Panc1 (cell line): ENCODE data around the gene KAT14. TPM values are rescaled to one million over a fixed set of nuclear protein-coding genes. Genes with fewer than 3 reads are reported as not detected.

Source experiments
- ATAC-seq: fragments of 200-7000 bp; cut with Tn5 transposase; 2 replicates; pipeline ENCODE4 v1.9.1; 2020; ENCODE audit warnings: mild to moderate bottlenecking, moderate library complexity
- BruUV-seq: library from RNA; stranded (reverse); fragments of 400-500 nt; replicated peaks from 2 replicates; lab custom pipeline; 2021; lab: Mats Ljungman, UMichigan
- CTCF ChIA-PET: fragments of 300-600 bp; sonication (Branson Sonifier 250); formaldehyde crosslinking; loops from one replicate; lab custom pipeline; 2022; ENCODE audit warnings: antibody characterized with exemption; lab: Charles Lee
- POLR2A ChIA-PET: fragments of 300-600 bp; sonication (Branson Sonifier 250); formaldehyde crosslinking; loops from one replicate; lab custom pipeline; 2022; ENCODE audit warnings: antibody characterized with exemption; lab: Charles Lee
- DNase-seq: peaks from one replicate; pipeline ENCODE4 v3.0.0-alpha.2; 2010; ENCODE audit warnings: low read depth, low spot score
- H3K27ac ChIP-seq: 2 replicates; pipeline ENCODE4 v1.5.1; 2011; ENCODE audit warnings: mild to moderate bottlenecking, low read length, inconsistent platforms
- H3K27me3 ChIP-seq: fragments of 200-500 bp; sonication (Bioruptor generic); 2 replicates; pipeline ENCODE4 v1.6.0; 2014; ENCODE audit warnings: low read length, inconsistent platforms; ENCODE audit not compliant: control insufficient read depth, insufficient read depth
- H3K36me3 ChIP-seq: fragments of 200-500 bp; sonication (Bioruptor generic); 2 replicates; pipeline ENCODE4 v1.5.1; 2014; ENCODE audit warnings: inconsistent platforms, mild to moderate bottlenecking, low read length, moderate library complexity; ENCODE audit not compliant: control insufficient read depth, insufficient read depth
- H3K4me1 ChIP-seq: 2 replicates; pipeline ENCODE4 v1.5.1; 2011; ENCODE audit warnings: inconsistent platforms, mild to moderate bottlenecking, low read length, moderate library complexity; ENCODE audit not compliant: control insufficient read depth, insufficient read depth
- H3K4me3 ChIP-seq, 2 experiments: 2 replicates each; pipeline ENCODE4 v1.5.1; 2011 to 2012; ENCODE audit warnings: low read depth in 2 of 2, low read length in 2 of 2, mild to moderate bottlenecking in 2 of 2, inconsistent platforms in 1 of 2, moderate library complexity in 1 of 2
- H3K9me3 ChIP-seq: fragments of 200-500 bp; sonication (Bioruptor generic); 2 replicates; pipeline ENCODE4 v1.5.1; 2014; ENCODE audit warnings: low read depth, mild to moderate bottlenecking, inconsistent platforms, low read length, moderate library complexity; ENCODE audit not compliant: control insufficient read depth, insufficient read depth
- CTCF ChIP-seq: fragments of 450-650 bp; IDR thresholded peaks from 2 replicates; pipeline ENCODE4 v1.5.1; 2017; ENCODE audit warnings: mild to moderate bottlenecking
- POLR2AphosphoS5 ChIP-seq: IDR thresholded peaks from 2 replicates; pipeline ENCODE4 v1.6.1; 2012; ENCODE audit warnings: mild to moderate bottlenecking, low read depth, low read length, moderate library complexity
- REST ChIP-seq, 2 experiments: IDR thresholded peaks; 2 replicates each; pipeline ENCODE4 v1.6.1; 2011 to 2012; ENCODE audit warnings: low read depth in 2 of 2, control low read depth in 1 of 2, low read length in 1 of 2, mild to moderate bottlenecking in 1 of 2, moderate library complexity in 1 of 2; ENCODE audit not compliant: insufficient read depth in 1 of 2
- SIN3A ChIP-seq: IDR thresholded peaks from 2 replicates; pipeline ENCODE4 v1.6.1; 2012; ENCODE audit warnings: low read depth, mild to moderate bottlenecking, low read length, moderate library complexity, borderline replicate concordance; ENCODE audit not compliant: insufficient read depth
- TCF7L2 ChIP-seq: IDR thresholded peaks from 2 replicates; pipeline ENCODE4 v1.6.1; 2011; ENCODE audit warnings: mild to moderate bottlenecking, low read depth, low read length, inconsistent platforms
- in situ Hi-C: cut with HindIII; loops from 2 replicates; pipeline ENCODE4 v1.10.0; 2016; ENCODE audit warnings: low sequenced_read_pairs, low pct_unique_long_range_greater_than_20kb
- intact Hi-C: fragments of 100-400 bp; cut with micrococcal nuclease; formaldehyde crosslinking; loops from one replicate; pipeline ENCODE4 v1.10.0; 2022; ENCODE audit not compliant: unreplicated experiment
- total RNA-seq: library from RNA; stranded (reverse); gene quantifications from one replicate; pipeline ENCODE4 v1.2.1, GENCODE V29; 2021; ENCODE audit not compliant: unreplicated experiment

The KAT14 gene
- total RNA-seq, 1 experiment from 2014 or later: 12.7 TPM

GRCh38 chr20:18091623-18092022 is 46.0 kb upstream of the KAT14 start:
- no peaks in the 10 kb centered on the region for H3K27me3 ChIP-seq
- intact Hi-C loops: no loop called here
- H3K36me3 ChIP-seq: no peaks in the 10 kb centered on the region
- H3K27ac ChIP-seq: no peak overlapping the region
- POLR2A ChIA-PET: no interaction called here
- ATAC-seq (no peak), DNase-seq (no peak)
- CTCF ChIA-PET: no interaction called here
- in situ Hi-C loops: no loop called here
- no peaks in the 10 kb centered on the region for H3K4me1 ChIP-seq
- no TSS peak for BruUV-seq
- no peak overlapping the region for H3K4me3 ChIP-seq
- TF ChIP-seq TCF7L2: no peak
- no peak for TF ChIP-seq CTCF
- TF ChIP-seq REST (IDR thresholded peaks at IDR 0.05; ENCODE audit: insufficient read depth in 1 of 2, low read depth in 2 of 2, low read length in 1 of 2): no peak
- TF ChIP-seq POLR2AphosphoS5: no peak
- TF ChIP-seq SIN3A: no peak
- H3K9me3 ChIP-seq: no peaks in the 10 kb centered on the region

GRCh38 chr20:18092890-18093289 is 44.8 kb upstream of the KAT14 start:
- in situ Hi-C loops: no loop called here
- intact Hi-C loops: no loop called here
- POLR2A ChIA-PET: no interaction called here

More at GRCh38 chr20:18092890-18093289, 44.8 kb upstream of the KAT14 start:
- H3K4me3 ChIP-seq: no peak overlapping the region
- ATAC-seq: no peak; the same call in 1 of the 2 replicates
- BruUV-seq: no TSS peak
- DNase-seq: no peak
- H3K27me3 ChIP-seq: peaks cover 2% of the 10 kb centered on the region; the same call in 1 of the 2 replicates
- no peak overlapping the region for H3K27ac ChIP-seq
- CTCF ChIA-PET: no interaction called here
- no peaks in the 10 kb centered on the region for H3K9me3 ChIP-seq
- TF ChIP-seq SIN3A (no peak), POLR2AphosphoS5 (no peak), CTCF (no peak), REST (IDR thresholded peaks at IDR 0.05; ENCODE audit: insufficient read depth in 1 of 2, low read depth in 2 of 2, low read length in 1 of 2) (no peak), TCF7L2 (no peak)
- H3K36me3 ChIP-seq: no peaks in the 10 kb centered on the region
- H3K4me1 ChIP-seq: no peaks in the 10 kb centered on the region
